Kidney (tissue), 14 donors: ENCODE results near the gene PALM. TPM values are rescaled to one million over a fixed set of nuclear protein-coding genes. Genes with fewer than 3 reads are reported as not detected.

Experiments used
- DNase-seq, 5 donors: peaks; one replicate each; pipeline ENCODE4 v3.0.0-alpha.2; 2013 to 2020
- FAIRE-seq: peaks from 2 replicates; lab custom pipeline; 2012; peaks lifted over from hg19 to GRCh38; lab: Jason Lieb, UNC
- H3K27ac ChIP-seq, 2 donors: one replicate each; pipeline ENCODE4 v1.7.0; 2013; ENCODE audit warnings: low read depth in 2 of 2, low read length in 2 of 2, inconsistent platforms in 1 of 2
- H3K27me3 ChIP-seq: one replicate; pipeline ENCODE4 v1.7.1; 2013; ENCODE audit warnings: low read length, inconsistent platforms; ENCODE audit not compliant: control insufficient read depth, insufficient read depth
- H3K36me3 ChIP-seq, 3 donors: one replicate each; pipeline versions ENCODE4 v1.7.0 to v1.7.1; 2013; ENCODE audit warnings: low read length in 3 of 3, control low read depth in 1 of 3, inconsistent platforms in 1 of 3; ENCODE audit not compliant: insufficient read depth in 3 of 3, control insufficient read depth in 2 of 3
- H3K4me1 ChIP-seq, 3 donors: one replicate each; pipeline versions ENCODE4 v1.7.0 to v1.7.1; 2013; ENCODE audit warnings: low read length in 3 of 3, inconsistent platforms in 1 of 3, low read depth in 1 of 3; ENCODE audit not compliant: control insufficient read depth in 2 of 3, insufficient read depth in 2 of 3
- H3K4me3 ChIP-seq, 3 donors: one replicate each; pipeline versions ENCODE4 v1.7.0 to v1.8.1; 2013; ENCODE audit warnings: low read length in 3 of 3, control low read depth in 1 of 3, inconsistent platforms in 1 of 3
- H3K9ac ChIP-seq, 3 donors: one replicate each; pipeline versions ENCODE4 v1.7.0 to v1.7.1; 2013; ENCODE audit warnings: low read length in 3 of 3, control low read depth in 1 of 3, inconsistent platforms in 1 of 3
- H3K9me3 ChIP-seq, 3 donors: one replicate each; pipeline versions ENCODE4 v1.7.0 to v1.7.1; 2013; ENCODE audit warnings: low read length in 3 of 3, control low read depth in 1 of 3, inconsistent platforms in 1 of 3; ENCODE audit not compliant: control insufficient read depth in 2 of 3, insufficient read depth in 1 of 3
- CTCF ChIP-seq: IDR thresholded peaks from 3 replicates; pipeline ENCODE4 v1.5.1; 2012; ENCODE audit warnings: mild to moderate bottlenecking, moderate library complexity, borderline replicate concordance; ENCODE audit not compliant: insufficient read depth; ENCODE audit errors: extremely low read depth
- intact Hi-C: fragments of 100-400 bp; cut with DNase I; formaldehyde crosslinking; loops from one replicate; pipeline ENCODE4 v1.11.1; 2022
- polyA plus RNA-seq: library from polyadenylated mRNA; stranded (reverse); fragments of 350-450 nt; fragmentation: Illumina TruSeq; extraction: RNeasy Lipid Tissue Mini Kit (QIAGEN cat#74804); gene quantifications from one replicate; pipeline ENCODE4 v1.2.3, GENCODE V29; 2014; ENCODE audit warnings: low read depth, low replicate concordance; ENCODE audit not compliant: insufficient read depth
- total RNA-seq: library from RNA; stranded (reverse); fragmentation: NEBNext Ultra II Directional; extraction: Animal tissue kit (Norgen Biotek cat#: 25700); gene quantifications from one replicate; pipeline ENCODE4 v1.2.1, GENCODE V29; 2021
- donor health status: control.
- donor health status: control.
- donor health status: control.
- donor health status: control.
- donor health status: control.
- donor health status: DM: yes; HTN: yes; CAD: no.
- donor health status: Normal renal cell carcinoma (clear cell type).

The PALM gene
- total and polyA plus RNA-seq, 2 donors from 2014 or later, result 49.4 to 92.3 TPM

- FAIRE-seq (no peak), DNase-seq (no peak)
- H3K4me1 ChIP-seq, result peaks cover 0 to 13% (median 0%) of the 10 kb centered on the region in 3 donors
- no peaks in the 10 kb centered on the region for H3K36me3 ChIP-seq
- H3K27me3 ChIP-seq, result no peaks in the 10 kb centered on the region
- no peak overlapping the region for H3K27ac ChIP-seq
- TF ChIP-seq CTCF, result no peak
- H3K9ac ChIP-seq, result no peak overlapping the region
- intact Hi-C loops, result no loop called here
- no peak overlapping the region for H3K4me3 ChIP-seq
- H3K9me3 ChIP-seq, result no peaks in the 10 kb centered on the region
Measured at GRCh38 chr19:723247-723646, 14.5 kb downstream of the PALM start.

GRCh38 chr19:723714-724113 lies 15.0 kb downstream of the PALM start:
- H3K27me3 ChIP-seq, result no peaks in the 10 kb centered on the region
- no peaks in the 10 kb centered on the region for H3K9me3 ChIP-seq
- TF ChIP-seq CTCF, result no peak
- intact Hi-C loops, result no loop called here
- DNase-seq, result no peak
- H3K36me3 ChIP-seq, result no peaks in the 10 kb centered on the region
- H3K4me3 ChIP-seq, result no peak overlapping the region
- H3K27ac ChIP-seq, result no peak overlapping the region
- peaks cover 0 to 9% (median 0%) of the 10 kb centered on the region in 3 donors for H3K4me1 ChIP-seq
- FAIRE-seq, result no peak
- no peak overlapping the region for H3K9ac ChIP-seq

- H3K4me3 ChIP-seq, result no peak overlapping the region
- DNase-seq, result no peak
Measured at GRCh38 chr19:725461-726089, 16.8 kb downstream of the PALM start.

More at GRCh38 chr19:725461-726089, 16.8 kb downstream of the PALM start:
- intact Hi-C loops, result loop anchor here (5.0 kb wide), 1 partner anchor 58 kb away; no protein-coding TSS in a partner anchor
- no peak for FAIRE-seq
- no peaks in the 10 kb centered on the region for H3K9me3 ChIP-seq
- no peaks in the 10 kb centered on the region for H3K27me3 ChIP-seq
- H3K9ac ChIP-seq, result no peak overlapping the region
- TF ChIP-seq CTCF, result no peak
- no peaks in the 10 kb centered on the region for H3K36me3 ChIP-seq
- H3K27ac ChIP-seq, result no peak overlapping the region
- H3K4me1 ChIP-seq, result peaks cover 0 to 6% (median 0%) of the 10 kb centered on the region in 3 donors
